NCI-H1694 treated with DMSO at 0.1 percent for 48 hours (cell line): ENCODE results near the gene TRIM7.
"Not testable (repeated sequence)": the region's sequence is repeated elsewhere in the genome, so short reads cannot be mapped to it uniquely, and the experiment has no call there.

ENCODE experiments used
- DNase-seq: peaks from one replicate; lab custom pipeline; 2025; lab: John Stamatoyannopoulos, UW

TRIM7 gene

GRCh38 chr5:181192337-181193046 lies 12.5 kb downstream of the TRIM7 start:
- no peak for DNase-seq

GRCh38 chr5:181191526-181192336 lies 13.3 kb downstream of the TRIM7 start:
- no peak for DNase-seq

- DNase-seq, result no peak
These were observed 14.1 kb downstream of the TRIM7 start for GRCh38 chr5:181190711-181191525.

GRCh38 chr5:181189962-181190710 lies 14.9 kb downstream of the TRIM7 start:
- no peak for DNase-seq

- DNase-seq, result no peak
These were observed 15.5 kb downstream of the TRIM7 start for GRCh38 chr5:181189363-181189961.

- DNase-seq, result no peak
These were observed 16.2 kb downstream of the TRIM7 start for GRCh38 chr5:181188700-181189362.

GRCh38 chr5:181187500-181188213 lies 17.3 kb downstream of the TRIM7 start:
- no peak for DNase-seq

- no peak for DNase-seq
These were observed 18.0 kb downstream of the TRIM7 start for GRCh38 chr5:181186986-181187499.

- DNase-seq, result no peak
These were observed 19.0 kb downstream of the TRIM7 start for GRCh38 chr5:181186022-181186421.

- DNase-seq, result no peak
These were observed 19.4 kb downstream of the TRIM7 start for GRCh38 chr5:181185560-181185959.

- DNase-seq, result no peak
These were observed 20.2 kb downstream of the TRIM7 start for GRCh38 chr5:181184845-181185216.

GRCh38 chr5:181182651-181183050 lies 22.3 kb downstream of the TRIM7 start:
- DNase-seq, result no peak

- DNase-seq, result no peak
These were observed 23.1 kb downstream of the TRIM7 start for GRCh38 chr5:181181650-181182565.

- DNase-seq, result not testable (repeated sequence)
These were observed 27.4 kb downstream of the TRIM7 start for GRCh38 chr5:181177559-181177958.

- no peak for DNase-seq
These were observed 28.6 kb downstream of the TRIM7 start for GRCh38 chr5:181176254-181176952.

GRCh38 chr5:181173420-181174342 lies 31.3 kb downstream of the TRIM7 start:
- DNase-seq, result no peak

- no peak for DNase-seq
These were observed 32.0 kb downstream of the TRIM7 start for GRCh38 chr5:181173027-181173419.
